Measurements from ENCODE around the gene PLIN3.
A peak's percentile ranks its signal among the peaks of the same experiment; 100 is the strongest.
"Not testable (repeated sequence)": the region's sequence is repeated elsewhere in the genome, so short reads cannot be mapped to it uniquely, and the experiment has no call there.

The PLIN3 gene

DNA sequence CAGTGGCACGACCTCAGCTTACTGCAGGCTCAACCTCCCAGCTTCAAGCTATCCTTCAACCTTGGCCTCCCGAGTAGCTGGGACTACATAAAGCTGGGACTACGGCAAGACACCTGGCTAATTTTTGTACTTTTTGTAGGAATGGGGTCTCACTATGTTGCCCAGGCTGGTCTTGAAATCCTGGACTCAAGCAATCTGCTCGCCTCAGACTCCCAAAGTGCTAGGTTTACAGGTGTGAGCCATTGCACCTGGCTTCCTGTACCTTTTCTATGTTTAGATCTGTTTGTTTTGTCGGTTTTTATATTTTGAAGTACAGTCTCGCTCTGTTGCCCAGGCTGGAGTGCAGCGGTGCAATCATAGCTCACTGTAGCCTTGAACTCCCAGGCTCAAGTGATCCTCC is 18.4 kb downstream of the PLIN3 start:
- no peak for DNase-seq (ENCODE audit: low read depth in 3 of 3, low spot score in 1 of 3)

GRCh38 chr19:4847190-4847973 is 20.1 kb downstream of the PLIN3 start:
- DNase-seq (ENCODE audit: low read depth in 3 of 3, low spot score in 1 of 3), result no peak

DNA sequence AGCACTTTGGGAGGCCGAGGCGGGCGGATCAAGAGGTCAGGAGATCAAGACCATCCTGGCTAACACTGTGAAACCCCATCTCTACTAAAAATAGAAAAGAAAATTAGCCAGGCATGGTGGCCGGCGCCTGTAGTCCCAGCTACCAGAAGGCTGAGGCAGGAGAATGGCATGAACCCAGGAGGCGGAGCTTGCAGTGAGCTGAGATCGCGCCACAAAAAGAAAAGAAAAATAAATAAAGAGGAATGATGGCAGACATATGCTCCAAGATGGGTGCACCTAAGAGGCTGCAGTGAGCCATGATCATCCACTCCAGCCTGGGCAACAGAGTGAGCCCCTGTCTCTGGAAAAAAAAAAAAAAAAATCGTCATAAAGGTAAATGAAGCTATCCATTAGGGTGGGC is 21.5 kb downstream of the PLIN3 start:
- DNase-seq (ENCODE audit: low read depth in 3 of 3, low spot score in 1 of 3), result not testable (repeated sequence)

GRCh38 chr19:4844348-4845179 is 22.9 kb downstream of the PLIN3 start:
- DNase-seq (ENCODE audit: low read depth in 3 of 3, low spot score in 1 of 3), result no peak

- no peak for DNase-seq (ENCODE audit: low read depth in 3 of 3, low spot score in 1 of 3)
Observed at GRCh38 chr19:4843647-4843965, 23.9 kb downstream of the PLIN3 start.

- DNase-seq (ENCODE audit: low read depth in 3 of 3, low spot score in 1 of 3), result no peak
Observed at GRCh38 chr19:4839192-4839591, 28.3 kb downstream of the PLIN3 start.

GRCh38 chr19:4832776-4833175 is 34.7 kb downstream of the PLIN3 start:
- no peak for DNase-seq (ENCODE audit: low read depth in 3 of 3, low spot score in 1 of 3)

DNA sequence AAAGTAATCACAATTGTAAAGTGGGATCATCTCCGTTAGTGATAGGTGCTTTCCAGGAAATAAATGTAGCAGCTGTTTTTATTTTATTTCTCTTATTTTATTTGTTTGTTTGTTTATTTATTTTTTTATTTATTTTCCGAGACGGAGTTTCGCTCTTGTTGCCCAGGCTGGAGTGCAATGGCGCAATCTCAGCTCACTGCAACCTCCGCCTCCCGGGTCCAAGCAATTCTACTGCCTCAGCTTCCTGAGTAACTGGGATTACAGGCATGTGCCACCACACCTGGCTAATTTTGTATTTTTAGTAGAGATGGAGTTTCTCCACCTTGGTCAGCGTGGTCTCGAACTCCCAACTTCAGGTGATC is 35.5 kb downstream of the PLIN3 start:
- not testable (repeated sequence) for DNase-seq (ENCODE audit: low read depth in 3 of 3, low spot score in 1 of 3)

- DNase-seq (ENCODE audit: low read depth in 3 of 3, low spot score in 1 of 3), result peak; percentile 43 to 73 (median 67)
Observed at GRCh38 chr19:4831304-4831978, 36.0 kb downstream of the PLIN3 start, which contains the start of gene TICAM1. TSS of gene TICAM1 (minus strand) at chr19:4831712. CDS start at chr19:4818377, 13,335 bp downstream.

- DNase-seq (ENCODE audit: low read depth in 3 of 3, low spot score in 1 of 3), result no peak
Observed at GRCh38 chr19:4830768-4831265, 36.6 kb downstream of the PLIN3 start.

GRCh38 chr19:4830332-4830731 is 37.1 kb downstream of the PLIN3 start:
- no peak for DNase-seq (ENCODE audit: low read depth in 3 of 3, low spot score in 1 of 3)

DNA sequence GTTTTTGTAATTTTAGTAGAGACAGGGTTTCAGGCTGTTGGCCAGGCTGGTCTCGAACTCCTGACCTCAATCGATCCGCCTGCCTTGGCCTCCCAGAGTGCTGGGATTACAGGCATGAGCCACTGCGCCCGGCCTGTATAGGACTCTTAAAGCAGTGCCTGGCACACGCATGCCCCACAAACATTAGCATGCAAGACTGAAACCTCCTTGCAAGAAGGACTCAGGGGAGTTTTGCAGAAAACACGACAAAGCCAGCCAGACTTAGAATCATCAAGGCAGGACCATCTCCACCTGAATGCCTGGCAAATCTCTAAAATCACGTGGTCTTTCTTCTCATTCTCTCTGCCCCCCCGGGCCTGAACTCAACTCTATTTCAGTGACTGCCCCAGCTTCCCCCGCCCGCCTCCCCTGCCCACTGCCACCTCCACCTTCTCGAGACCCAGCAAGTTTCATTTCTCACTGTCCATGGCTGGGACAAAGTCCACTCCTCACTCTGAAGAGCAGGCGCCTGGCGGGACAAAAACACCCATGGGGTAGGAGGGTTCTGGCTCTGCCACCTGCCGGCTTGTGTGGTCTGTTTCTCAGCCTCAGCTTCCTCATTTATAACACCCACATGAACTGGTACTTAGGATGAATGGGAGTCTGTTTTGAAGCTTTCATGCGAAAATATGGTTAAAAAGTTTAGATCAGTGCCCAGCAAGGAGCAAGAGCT is 38.3 kb downstream of the PLIN3 start:
- DNase-seq (ENCODE audit: low read depth in 3 of 3, low spot score in 1 of 3), result no peak

- no peak for DNase-seq (ENCODE audit: low read depth in 3 of 3, low spot score in 1 of 3)
Observed at GRCh38 chr19:4823577-4823976, 43.9 kb downstream of the PLIN3 start.

GRCh38 chr19:4822354-4822753 is 45.1 kb downstream of the PLIN3 start:
- not testable (repeated sequence) for DNase-seq (ENCODE audit: low read depth in 3 of 3, low spot score in 1 of 3)

DNA sequence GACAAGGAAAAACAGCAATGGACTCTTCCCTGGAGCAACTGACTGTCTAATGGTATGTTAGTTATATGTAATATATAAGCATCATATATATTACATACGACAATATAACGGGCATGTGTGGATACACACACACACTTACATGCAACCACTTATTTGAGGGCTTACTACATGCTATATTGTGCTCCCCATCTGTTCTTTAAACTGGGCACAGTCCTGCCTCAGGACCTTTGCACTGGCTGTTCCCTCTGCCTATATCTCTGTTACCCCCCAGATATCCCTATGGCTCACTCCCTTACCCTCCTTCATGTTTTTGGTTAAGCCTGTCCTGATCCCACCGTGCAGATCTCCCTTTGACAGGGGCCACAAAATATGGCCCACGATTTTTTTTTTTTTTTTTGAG is 46.2 kb downstream of the PLIN3 start:
- no peak for DNase-seq (ENCODE audit: low read depth in 3 of 3, low spot score in 1 of 3)

GRCh38 chr19:4817467-4818277 is 49.8 kb downstream of the PLIN3 start:
- no peak for DNase-seq (ENCODE audit: low read depth in 3 of 3, low spot score in 1 of 3)

- DNase-seq (ENCODE audit: low read depth in 3 of 3, low spot score in 1 of 3), result no peak
Observed at GRCh38 chr19:4816950-4817278, 50.6 kb downstream of the PLIN3 start.

GRCh38 chr19:4816202-4816949 is 51.1 kb downstream of the PLIN3 start:
- DNase-seq (ENCODE audit: low read depth in 3 of 3, low spot score in 1 of 3), result no peak

- DNase-seq (ENCODE audit: low read depth in 3 of 3, low spot score in 1 of 3), result peak; percentile 43 to 59 (median 49)
Observed at GRCh38 chr19:4815426-4816201, 51.9 kb downstream of the PLIN3 start.
